Body of pancreas (tissue), 4 donors: ENCODE measurements around the gene SPRR3.
"Not testable (repeated sequence)": the region's sequence is repeated elsewhere in the genome, so short reads cannot be mapped to it uniquely, and the experiment has no call there.

Experiments used
- POLR2A ChIP-seq, 3 donors: fragments of 450-650 bp; IDR thresholded peaks; one replicate each; pipeline ENCODE4 v1.6.1; 2016; ENCODE audit warnings: antibody characterized with exemption in 3 of 3, mild to moderate bottlenecking in 2 of 3
- TF ChIP-seq, protein P1 (sequence below), 7 experiments: fragments of 450-650 bp in 4 of 7; fragments of 200-600 bp in 3 of 7; sonication (generic) in 3 of 7; IDR thresholded peaks; one replicate each; pipeline ENCODE4 v1.5.1; 2016 to 2019; ENCODE audit warnings: antibody characterized with exemption in 7 of 7

DNA sequence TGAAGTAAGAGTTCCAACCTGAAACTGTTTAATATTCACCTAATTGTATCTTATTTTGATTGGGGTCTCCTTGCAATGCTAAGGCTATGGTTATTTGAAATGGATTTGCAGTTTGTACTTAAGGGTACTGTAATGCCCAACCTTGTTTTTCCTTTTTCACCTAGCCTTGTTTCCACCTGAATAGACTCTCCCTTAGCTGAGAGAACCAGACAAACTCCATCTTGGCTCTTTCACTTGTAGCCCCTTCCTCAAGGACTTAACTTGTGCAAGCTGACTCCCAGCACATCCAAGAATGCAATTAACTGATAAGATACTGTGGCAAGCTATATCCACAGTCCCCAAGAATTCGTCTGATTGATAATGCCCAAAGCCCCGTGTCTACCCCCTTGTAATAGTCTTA lies 20.3 kb downstream of the SPRR3 start:
- TF ChIP-seq, protein P1, sequence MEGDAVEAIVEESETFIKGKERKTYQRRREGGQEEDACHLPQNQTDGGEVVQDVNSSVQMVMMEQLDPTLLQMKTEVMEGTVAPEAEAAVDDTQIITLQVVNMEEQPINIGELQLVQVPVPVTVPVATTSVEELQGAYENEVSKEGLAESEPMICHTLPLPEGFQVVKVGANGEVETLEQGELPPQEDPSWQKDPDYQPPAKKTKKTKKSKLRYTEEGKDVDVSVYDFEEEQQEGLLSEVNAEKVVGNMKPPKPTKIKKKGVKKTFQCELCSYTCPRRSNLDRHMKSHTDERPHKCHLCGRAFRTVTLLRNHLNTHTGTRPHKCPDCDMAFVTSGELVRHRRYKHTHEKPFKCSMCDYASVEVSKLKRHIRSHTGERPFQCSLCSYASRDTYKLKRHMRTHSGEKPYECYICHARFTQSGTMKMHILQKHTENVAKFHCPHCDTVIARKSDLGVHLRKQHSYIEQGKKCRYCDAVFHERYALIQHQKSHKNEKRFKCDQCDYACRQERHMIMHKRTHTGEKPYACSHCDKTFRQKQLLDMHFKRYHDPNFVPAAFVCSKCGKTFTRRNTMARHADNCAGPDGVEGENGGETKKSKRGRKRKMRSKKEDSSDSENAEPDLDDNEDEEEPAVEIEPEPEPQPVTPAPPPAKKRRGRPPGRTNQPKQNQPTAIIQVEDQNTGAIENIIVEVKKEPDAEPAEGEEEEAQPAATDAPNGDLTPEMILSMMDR (IDR thresholded peaks at IDR 0.05) = not testable (repeated sequence)
- not testable (repeated sequence) for TF ChIP-seq POLR2A (IDR thresholded peaks at IDR 0.05)
